Endodermal cell (in vitro differentiated cells): ENCODE measurements around the gene AZI2. TPM values are rescaled to one million over a fixed set of nuclear protein-coding genes. Genes with fewer than 3 reads are reported as not detected.

Experiments
- DNase-seq: peaks from one replicate; pipeline ENCODE4 v3.0.0-alpha.2; 2017
- H3K27ac ChIP-seq: 2 replicates; pipeline ENCODE4 v1.5.1; 2013; ENCODE audit warnings: mild to moderate bottlenecking, low read depth, low read length, moderate library complexity
- H3K27me3 ChIP-seq: 2 replicates; pipeline ENCODE4 v1.6.1; 2013; ENCODE audit warnings: mild to moderate bottlenecking, low read length, moderate library complexity; ENCODE audit not compliant: insufficient read depth, control insufficient read depth, poor library complexity, severe bottlenecking
- H3K36me3 ChIP-seq: 2 replicates; pipeline ENCODE4 v1.7.0; 2013; ENCODE audit warnings: mild to moderate bottlenecking, low read length, moderate library complexity; ENCODE audit not compliant: control insufficient read depth, insufficient read depth
- H3K4me1 ChIP-seq: one replicate; pipeline ENCODE4 v1.7.0; 2013; ENCODE audit warnings: low read length; ENCODE audit not compliant: control insufficient read depth, insufficient read depth
- H3K4me3 ChIP-seq: 2 replicates; pipeline ENCODE4 v1.5.1; 2013; ENCODE audit warnings: mild to moderate bottlenecking, low read length, moderate library complexity
- H3K9ac ChIP-seq: 2 replicates; pipeline ENCODE4 v1.6.1; 2013; ENCODE audit warnings: mild to moderate bottlenecking, low read length, moderate library complexity; ENCODE audit not compliant: poor library complexity, severe bottlenecking; ENCODE audit errors: extremely low read depth
- H3K9me3 ChIP-seq: 2 replicates; pipeline ENCODE4 v1.6.1; 2013; ENCODE audit warnings: mild to moderate bottlenecking, low read length, moderate library complexity; ENCODE audit not compliant: control insufficient read depth
- H3K27ac Mint-ChIP-seq: 2 replicates; pipeline ENCODE4 v1.8.0; 2020; ENCODE audit warnings: mixed read lengths
- H3K27me3 Mint-ChIP-seq: 2 replicates; pipeline ENCODE4 v1.8.0; 2021; ENCODE audit warnings: mild to moderate bottlenecking, mixed read lengths; ENCODE audit not compliant: insufficient read depth
- H3K36me3 Mint-ChIP-seq: 2 replicates; pipeline ENCODE4 v1.8.0; 2020; ENCODE audit warnings: low read depth, mixed read lengths
- H3K4me1 Mint-ChIP-seq: 2 replicates; pipeline ENCODE4 v1.8.0; 2020; ENCODE audit warnings: mixed read lengths
- H3K4me3 Mint-ChIP-seq: 2 replicates; pipeline ENCODE4 v1.8.0; 2020; ENCODE audit warnings: mild to moderate bottlenecking, moderate library complexity, mixed read lengths
- H3K9me3 Mint-ChIP-seq: 2 replicates; pipeline ENCODE4 v1.8.0; 2020; ENCODE audit warnings: mild to moderate bottlenecking, mixed read lengths
- WGBS, 2 experiments: methylation state at CpG; one replicate each; pipeline versions ENCODE4 v1.1.5 to v1.1.7; 2013; ENCODE audit warnings: missing lambda C conversion rate in 2 of 2, mixed read lengths in 1 of 2; ENCODE audit not compliant: insufficient coverage in 1 of 2, insufficient read length in 1 of 2; 5-methylcytosine and 5-hydroxymethylcytosine counted together
- total RNA-seq, 2 donors: library from RNA; stranded (reverse); fragmentation: NEBNext Ultra II Directional in 1 of 2; extraction: Animal tissue kit (Norgen Biotek cat#: 25700) in 1 of 2; gene quantifications; 2 replicates in 1 of 2; 3 replicates in 1 of 2; pipeline ENCODE4 v1.2.1, GENCODE V29; 2021
- TF ChIP-seq, protein P1 (sequence below): fragments of 200-600 bp; sonication (generic); conservative IDR thresholded peaks from 2 replicates; pipeline ENCODE4 v1.5.0; 2021; ENCODE audit warnings: antibody characterized with exemption, mild to moderate bottlenecking

AZI2 gene
- total RNA-seq, 2 donors from 2014 or later: 51.9 to 54.9 TPM

DNA sequence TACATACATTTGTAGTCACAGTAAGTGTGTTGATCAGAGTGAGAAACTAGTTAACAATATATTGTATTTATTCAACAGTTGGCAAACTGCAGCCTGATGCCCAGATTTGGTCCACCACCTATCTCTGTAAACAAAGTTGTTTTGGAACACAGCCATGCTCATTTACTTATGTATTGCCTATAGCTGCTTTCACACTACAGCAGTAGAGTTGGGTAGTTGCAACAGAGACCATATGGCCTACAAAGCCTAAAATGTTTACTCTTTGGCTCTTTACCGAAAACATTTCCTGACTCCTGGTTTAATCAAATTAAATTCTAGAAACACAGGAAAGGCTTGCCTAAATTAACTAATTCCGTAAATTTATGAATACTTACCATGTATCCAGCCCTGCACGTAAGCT, 67.8 kb downstream of the AZI2 start:
- Mint-ChIP-seq H3K27ac (no peak overlapping the region), H3K27me3 (no peaks in the 10 kb centered on the region), H3K9me3 (no peaks in the 10 kb centered on the region), H3K4me1 (peaks cover 18% of the 10 kb centered on the region), H3K4me3 (no peak overlapping the region), H3K36me3 (peaks cover 7% of the 10 kb centered on the region)
- no peak for DNase-seq
- Histone ChIP-seq H3K36me3 (no peaks in the 10 kb centered on the region), H3K9ac (no peak overlapping the region), H3K9me3 (no peaks in the 10 kb centered on the region), H3K4me1 (peaks cover 8% of the 10 kb centered on the region), H3K27me3 (no peaks in the 10 kb centered on the region), H3K4me3 (no peak overlapping the region), H3K27ac (no peak overlapping the region)
- 91 to 100% methylated on average over 1 to 3 of the region's 3 CpGs for WGBS, 2 experiments
- TF ChIP-seq, protein P1, sequence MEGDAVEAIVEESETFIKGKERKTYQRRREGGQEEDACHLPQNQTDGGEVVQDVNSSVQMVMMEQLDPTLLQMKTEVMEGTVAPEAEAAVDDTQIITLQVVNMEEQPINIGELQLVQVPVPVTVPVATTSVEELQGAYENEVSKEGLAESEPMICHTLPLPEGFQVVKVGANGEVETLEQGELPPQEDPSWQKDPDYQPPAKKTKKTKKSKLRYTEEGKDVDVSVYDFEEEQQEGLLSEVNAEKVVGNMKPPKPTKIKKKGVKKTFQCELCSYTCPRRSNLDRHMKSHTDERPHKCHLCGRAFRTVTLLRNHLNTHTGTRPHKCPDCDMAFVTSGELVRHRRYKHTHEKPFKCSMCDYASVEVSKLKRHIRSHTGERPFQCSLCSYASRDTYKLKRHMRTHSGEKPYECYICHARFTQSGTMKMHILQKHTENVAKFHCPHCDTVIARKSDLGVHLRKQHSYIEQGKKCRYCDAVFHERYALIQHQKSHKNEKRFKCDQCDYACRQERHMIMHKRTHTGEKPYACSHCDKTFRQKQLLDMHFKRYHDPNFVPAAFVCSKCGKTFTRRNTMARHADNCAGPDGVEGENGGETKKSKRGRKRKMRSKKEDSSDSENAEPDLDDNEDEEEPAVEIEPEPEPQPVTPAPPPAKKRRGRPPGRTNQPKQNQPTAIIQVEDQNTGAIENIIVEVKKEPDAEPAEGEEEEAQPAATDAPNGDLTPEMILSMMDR: no peak

DNA sequence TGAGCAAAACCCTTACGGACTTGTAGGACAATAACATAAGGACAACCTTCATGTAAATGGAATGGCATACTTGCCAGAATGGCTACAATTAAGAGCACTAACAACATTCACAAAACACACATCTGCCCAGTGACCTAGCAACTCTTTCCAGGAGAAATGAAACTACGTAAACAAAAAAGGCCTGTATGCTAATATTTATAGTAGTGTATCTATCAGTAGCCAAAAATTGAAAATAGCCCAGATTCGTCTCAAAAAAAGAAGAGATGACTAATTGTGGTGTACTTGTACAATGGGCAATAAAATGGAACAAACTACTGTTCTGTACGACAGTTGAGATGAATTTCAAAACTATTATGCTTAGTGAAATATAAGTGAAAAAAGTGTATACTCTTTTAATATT, 68.9 kb downstream of the AZI2 start:
- no peak overlapping the region for H3K4me3 Mint-ChIP-seq
- Histone ChIP-seq H3K27me3 (no peaks in the 10 kb centered on the region), H3K9me3 (no peaks in the 10 kb centered on the region), H3K36me3 (peaks cover 4% of the 10 kb centered on the region), H3K4me1 (peaks cover 8% of the 10 kb centered on the region), H3K9ac (no peak overlapping the region), H3K4me3 (no peak overlapping the region), H3K27ac (no peak overlapping the region)
- no peaks in the 10 kb centered on the region for H3K9me3 Mint-ChIP-seq
- TF ChIP-seq, protein P1: no peak
- no peaks in the 10 kb centered on the region for H3K27me3 Mint-ChIP-seq
- 83 to 86% methylated on average over 1 to 4 of the region's 4 CpGs for WGBS, 2 experiments
- H3K4me1 Mint-ChIP-seq: peaks cover 18% of the 10 kb centered on the region
- no peak overlapping the region for H3K27ac Mint-ChIP-seq
- DNase-seq: no peak
- H3K36me3 Mint-ChIP-seq: peaks cover 16% of the 10 kb centered on the region

DNA sequence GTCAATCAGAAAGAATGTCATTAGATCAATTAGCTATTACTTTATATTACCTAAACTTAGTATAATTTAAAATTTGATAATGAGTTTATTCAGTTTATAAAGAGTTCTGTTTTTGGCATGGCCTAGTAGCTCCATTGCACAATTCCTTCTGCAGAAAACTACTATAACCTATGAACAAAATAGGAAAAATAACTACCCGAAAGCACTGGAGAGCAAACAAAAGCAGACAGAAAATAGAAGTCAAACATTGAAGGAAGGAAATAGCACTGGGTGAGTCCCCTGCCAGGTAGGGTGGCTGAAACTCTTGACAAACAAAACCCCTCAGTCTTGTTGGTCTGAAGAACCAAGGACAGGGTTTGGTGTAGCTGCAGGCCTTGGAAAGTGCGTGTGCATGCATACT, 69.7 kb downstream of the AZI2 start:
- no peak for DNase-seq

More for the DNA sequence above, 69.7 kb downstream of the AZI2 start:
- TF ChIP-seq, protein P1: no peak
- Histone ChIP-seq H3K27ac (no peak overlapping the region), H3K4me1 (peaks cover 8% of the 10 kb centered on the region), H3K36me3 (peaks cover 4% of the 10 kb centered on the region), H3K27me3 (no peaks in the 10 kb centered on the region), H3K9me3 (peaks cover 3% of the 10 kb centered on the region), H3K9ac (no peak overlapping the region), H3K4me3 (no peak overlapping the region)
- H3K9me3 Mint-ChIP-seq: peaks cover 5% of the 10 kb centered on the region
- no peak overlapping the region for H3K4me3 Mint-ChIP-seq
- peaks cover 23% of the 10 kb centered on the region for H3K4me1 Mint-ChIP-seq
- WGBS, 2 experiments: 90 to 100% methylated on average over 1 to 2 of the region's 2 CpGs
- peaks cover 22% of the 10 kb centered on the region for H3K36me3 Mint-ChIP-seq
- peak overlapping the region; percentile 38 for H3K27ac Mint-ChIP-seq
- no peaks in the 10 kb centered on the region for H3K27me3 Mint-ChIP-seq
